HG02759 (cell line): Measurements from ENCODE around the gene CEACAM1.
"Not testable (repeated sequence)": the region's sequence is repeated elsewhere in the genome, so short reads cannot be mapped to it uniquely, and the experiment has no call there.

Source experiments
- ATAC-seq: cut with Tn5 transposase; IDR thresholded peaks from one replicate; pipeline ENCODE4 v1.9.1; 2021; ENCODE audit warnings: mild to moderate bottlenecking, moderate library complexity; ENCODE audit not compliant: unreplicated experiment

Gene CEACAM1

DNA sequence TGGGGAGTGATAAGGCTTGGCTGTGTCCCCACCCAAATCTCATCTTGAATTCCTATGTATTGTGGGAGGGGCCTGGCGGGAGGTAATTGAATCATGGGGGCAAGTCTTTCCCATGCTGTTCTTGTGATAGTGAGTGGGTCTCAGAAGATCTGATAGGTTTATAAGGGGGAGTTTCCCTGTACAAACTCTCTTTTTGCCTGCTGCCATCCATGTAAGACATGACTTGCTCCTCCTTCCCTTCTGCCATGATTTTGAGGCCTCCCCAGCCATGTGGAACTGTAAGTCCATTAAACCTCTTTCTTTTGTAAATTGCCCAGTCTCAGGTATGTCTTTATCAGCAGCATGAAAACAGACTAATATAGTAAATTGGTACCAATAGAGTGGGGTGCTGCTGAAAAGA, 20.8 kb upstream of the CEACAM1 start:
- not testable (repeated sequence) for ATAC-seq

DNA sequence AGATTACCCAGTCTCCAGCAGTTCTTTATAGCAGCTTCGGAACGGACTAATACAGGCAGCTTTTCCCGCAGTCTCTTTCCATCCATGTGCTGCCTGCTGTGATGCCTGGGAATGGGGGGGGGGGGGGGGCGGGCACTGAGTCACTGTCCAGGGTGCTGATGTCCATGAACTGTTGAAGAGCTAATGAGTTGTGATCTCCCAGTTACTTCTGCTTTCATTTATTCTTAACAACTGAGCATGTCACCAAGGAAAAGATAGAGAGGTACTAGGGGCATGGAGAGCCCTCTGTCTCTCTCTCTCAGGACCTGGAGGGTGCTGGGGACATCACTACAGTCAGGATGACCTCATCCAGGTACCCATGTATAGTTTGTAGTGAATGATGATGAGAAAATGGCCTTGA, 20.3 kb upstream of the CEACAM1 start:
- no peak for ATAC-seq

DNA sequence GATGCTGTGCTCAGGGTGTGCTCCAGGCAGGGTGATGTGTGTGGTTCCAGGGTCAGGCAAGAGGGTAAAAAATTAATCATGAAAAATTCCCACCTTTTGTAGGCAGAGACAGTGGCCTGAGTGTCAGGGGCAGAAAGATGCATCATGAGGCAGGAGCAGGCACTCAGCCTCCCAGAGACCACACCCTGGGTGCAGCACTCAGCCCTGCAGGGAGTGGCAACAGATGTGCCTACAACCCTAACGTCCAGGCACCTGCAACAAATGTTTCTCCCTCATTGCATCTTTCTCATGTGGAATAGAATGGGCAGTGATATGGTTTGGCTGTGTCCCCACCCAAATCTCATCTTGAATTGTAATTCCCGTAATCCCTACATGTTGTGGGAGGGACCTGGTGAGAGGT, 19.6 kb upstream of the CEACAM1 start:
- no peak for ATAC-seq

DNA sequence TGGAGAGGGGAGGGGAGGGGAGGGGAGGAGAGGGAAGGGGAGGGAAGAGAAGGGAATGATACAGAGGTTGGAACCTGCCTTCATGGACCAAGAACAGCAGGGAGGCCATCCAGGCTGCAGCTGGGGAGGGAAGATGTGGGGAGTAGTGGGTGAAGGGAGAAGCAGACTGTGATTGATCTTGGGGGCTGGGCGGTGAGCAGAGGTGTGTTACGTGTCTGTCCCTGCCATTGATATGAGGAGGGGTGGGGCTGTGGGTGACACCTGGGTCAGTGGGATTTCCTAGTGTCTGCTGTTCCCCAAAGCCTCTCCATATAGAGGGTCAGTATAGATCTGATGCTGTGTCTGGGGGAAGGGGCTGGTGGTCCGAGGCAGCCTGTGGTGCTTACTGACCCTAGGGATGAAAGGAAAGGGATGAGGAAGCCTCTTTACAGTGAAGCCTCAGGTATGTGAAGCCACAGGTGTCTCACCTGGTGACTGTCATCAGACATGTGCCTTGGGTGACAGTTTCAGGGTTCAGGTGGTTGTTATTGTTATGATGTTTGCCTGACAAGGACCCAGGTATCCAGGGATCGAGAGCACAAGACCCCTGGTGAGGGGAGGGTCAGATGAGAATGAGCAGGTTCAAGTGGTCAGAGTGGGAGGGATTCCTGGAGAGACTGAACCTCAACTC, 18.7 kb upstream of the CEACAM1 start:
- no peak for ATAC-seq

DNA sequence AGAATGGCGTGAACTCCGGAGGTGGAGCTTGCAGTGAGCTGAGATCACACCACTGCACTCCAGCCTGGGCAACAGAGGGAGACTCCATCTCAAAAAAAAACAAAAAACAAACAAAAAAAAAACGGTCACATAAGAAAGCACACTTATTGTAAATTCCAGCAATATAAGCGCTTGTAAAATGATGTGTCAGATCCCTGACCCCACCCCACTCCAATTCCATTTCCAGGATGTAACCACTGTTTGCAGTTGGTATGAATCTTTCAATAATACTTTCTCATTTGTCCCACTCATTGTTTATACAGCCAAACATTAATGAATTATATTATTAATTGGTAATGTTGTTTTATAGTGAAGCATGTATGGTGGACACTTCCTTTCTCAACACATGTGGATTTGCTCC, 15.9 kb upstream of the CEACAM1 start:
- no peak for ATAC-seq

DNA sequence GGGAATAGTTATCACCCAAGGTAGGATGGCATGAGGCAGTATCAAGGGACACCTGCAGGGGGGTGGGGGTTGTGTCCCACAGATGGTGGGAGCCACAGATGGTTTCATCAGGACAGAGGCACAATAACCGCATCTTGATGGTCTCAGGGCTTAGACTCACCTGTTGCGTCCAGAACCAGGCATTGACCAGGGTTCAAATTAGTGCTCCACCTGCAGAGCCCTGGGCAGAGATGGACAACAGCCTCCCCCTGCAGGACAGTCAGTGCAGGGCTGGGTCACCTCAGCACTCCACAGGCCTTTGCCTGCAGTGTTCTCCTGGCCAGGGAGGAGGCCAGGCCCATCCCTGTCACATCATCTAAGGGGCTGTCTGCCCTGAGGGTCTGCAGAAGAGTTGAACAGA, 14.5 kb upstream of the CEACAM1 start:
- ATAC-seq: no peak

DNA sequence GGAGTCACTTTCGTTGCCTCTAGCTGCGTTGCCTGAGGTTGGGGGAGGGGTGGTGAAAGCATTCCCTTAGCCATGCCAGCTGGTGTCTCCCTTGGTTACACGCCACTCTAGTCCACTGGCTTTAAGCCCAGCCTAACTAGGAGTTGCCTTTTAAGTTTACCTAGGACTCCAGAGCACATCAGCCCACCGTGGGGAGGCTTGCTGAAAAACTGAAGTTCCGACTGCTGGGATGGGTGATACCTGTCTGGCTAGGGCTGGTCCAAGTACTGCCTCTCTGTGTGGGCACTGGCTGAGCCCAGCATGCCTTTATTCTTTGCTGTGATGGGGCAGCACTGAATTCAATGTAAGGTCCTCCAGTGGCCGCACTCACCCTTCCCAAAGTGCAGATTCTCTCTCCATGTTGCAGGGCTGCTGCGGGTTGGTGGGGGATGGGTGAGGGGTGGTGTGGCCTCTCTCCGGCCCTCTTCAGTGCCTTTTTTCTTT, 11.8 kb upstream of the CEACAM1 start:
- ATAC-seq: no peak

DNA sequence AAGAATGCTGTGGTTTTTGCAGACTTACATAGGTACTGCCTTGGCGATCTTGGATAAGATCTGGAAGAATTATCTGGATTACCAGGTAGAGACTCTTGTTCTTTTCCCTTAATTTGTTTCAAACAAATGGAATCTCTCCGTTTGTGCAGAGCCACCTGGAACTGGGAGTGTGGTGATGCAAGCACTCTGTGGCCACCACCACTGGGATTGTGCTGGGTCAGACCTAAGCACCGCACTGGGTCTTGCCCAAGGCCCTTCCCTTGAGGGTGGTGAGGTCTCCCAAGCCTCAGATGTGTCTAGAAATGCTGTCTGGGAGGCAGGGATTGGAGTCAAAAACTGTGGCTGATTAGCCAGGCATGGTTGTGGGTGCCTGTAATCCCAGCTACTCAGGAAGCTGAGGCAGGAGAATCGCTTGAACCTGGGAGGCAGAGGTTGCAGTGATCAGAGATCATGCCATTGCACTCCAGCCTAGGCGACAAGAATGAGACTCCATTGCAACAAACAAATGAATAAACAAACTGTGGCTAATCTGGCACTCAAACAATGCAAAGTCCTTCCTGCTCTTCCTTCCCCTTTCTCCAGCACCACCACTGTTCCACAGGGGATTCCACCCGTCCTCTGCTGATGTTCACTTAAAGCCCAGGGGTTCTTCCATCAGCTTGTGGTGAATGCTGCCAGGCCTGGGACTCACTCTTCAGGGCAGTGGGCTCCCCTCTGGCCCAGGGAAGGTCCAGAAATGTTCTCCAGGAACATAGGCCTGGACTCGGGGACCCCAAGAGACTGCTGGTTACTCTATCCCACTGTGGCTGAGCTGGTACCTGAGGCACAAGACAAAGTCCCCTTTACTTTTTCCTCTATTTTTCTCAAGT, 10.8 kb upstream of the CEACAM1 start:
- ATAC-seq: no peak

DNA sequence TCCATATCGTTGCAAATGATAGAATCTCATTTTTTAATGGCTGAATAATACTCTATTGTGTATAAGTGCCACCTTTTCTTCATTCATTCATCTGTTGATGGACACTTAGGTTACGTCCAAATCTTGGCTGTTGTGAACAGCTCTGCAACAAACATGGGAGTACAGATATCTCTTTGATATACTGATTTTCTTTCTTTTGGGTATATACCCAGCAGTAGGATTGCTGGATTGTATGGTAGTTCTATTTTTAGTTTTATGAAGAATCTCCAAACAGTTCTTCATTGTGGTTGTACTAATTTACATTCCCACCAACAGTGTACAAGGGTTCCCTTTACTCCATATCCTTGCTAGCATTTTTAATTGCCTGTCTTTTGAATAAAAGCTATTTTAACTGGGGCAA, 7.0 kb upstream of the CEACAM1 start:
- not testable (repeated sequence) for ATAC-seq

DNA sequence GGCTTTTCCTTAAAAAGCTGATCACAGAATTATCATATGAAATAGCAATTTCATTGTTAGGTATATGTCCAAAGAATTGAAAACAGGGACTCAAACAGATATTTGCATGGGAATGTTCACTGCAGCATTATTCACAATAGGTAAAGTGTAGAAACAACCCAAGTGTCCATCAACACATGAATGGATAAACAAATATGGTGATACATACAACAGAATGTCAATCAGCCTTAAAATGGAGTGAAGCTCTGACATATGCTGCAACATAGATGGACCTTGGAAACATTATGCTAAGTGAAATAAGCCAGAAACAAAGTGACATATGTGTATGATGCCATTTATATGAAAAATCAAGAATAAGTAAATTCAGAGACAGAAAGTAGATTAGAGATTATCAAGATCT, 6.1 kb upstream of the CEACAM1 start:
- ATAC-seq: no peak

DNA sequence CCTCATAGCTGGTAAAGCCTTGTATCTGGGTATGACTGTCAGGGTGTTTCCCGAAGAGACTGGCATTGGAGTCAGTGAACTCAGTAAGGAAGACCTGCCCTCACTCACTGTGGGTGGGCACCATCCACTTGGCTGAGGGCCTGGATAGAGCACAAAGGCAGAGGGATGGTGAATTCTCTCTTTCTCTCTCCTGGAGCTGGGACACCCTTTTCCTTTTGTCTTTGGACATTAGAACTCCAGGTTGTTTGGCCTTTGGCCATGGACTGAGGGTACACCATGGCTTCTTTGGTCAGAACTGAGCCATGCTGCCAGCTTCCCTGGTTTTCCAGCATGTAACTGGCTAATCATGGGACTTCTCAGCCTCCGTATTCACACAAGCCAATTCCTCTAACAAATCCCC, 4.6 kb upstream of the CEACAM1 start:
- ATAC-seq: no peak

DNA sequence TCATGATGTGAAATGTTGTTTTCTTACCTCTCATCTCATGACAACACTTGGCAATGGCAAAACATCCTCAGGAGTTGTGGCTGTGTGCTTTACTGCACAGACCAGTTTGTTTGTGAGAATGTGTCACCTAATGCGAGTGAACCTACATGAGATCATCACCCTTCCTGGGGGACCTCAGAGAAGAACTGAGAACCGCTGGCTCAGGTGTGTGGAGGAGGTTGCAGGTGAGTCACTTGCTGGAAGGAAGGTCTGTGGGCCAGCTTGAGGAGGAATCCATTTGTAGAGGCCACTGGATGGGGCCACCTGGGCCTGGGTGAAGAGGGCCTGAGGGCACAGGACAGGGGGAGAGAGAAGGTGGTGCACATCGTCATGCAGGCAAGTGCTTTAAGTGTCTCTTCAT, 3.0 kb upstream of the CEACAM1 start:
- no peak for ATAC-seq

DNA sequence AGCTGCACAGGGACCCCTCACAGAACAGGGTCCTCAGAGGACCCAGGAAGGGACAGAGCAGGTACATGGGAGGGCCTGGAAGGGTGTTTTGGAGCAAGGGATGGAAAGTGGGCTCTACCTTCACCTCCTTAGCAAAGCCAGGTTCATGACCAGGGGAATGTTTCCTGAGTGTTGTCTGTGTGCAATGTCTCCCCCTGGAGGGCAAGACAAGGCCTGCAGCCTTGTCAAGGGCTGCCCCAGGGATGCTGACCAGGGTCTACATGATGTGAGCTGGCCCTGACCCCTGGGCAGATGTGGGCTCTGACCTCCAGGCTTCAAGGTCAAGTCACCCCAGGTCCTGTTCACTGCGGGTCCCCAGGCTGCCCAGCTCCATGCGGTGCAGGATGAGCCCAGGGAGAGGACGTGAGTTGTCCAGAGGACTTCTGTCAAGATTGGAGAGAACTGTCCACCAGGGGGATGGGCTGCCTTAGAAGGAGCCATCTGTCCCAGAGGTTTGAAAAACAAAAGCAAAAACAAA, 1.0 kb upstream of the CEACAM1 start:
- ATAC-seq: no peak

DNA sequence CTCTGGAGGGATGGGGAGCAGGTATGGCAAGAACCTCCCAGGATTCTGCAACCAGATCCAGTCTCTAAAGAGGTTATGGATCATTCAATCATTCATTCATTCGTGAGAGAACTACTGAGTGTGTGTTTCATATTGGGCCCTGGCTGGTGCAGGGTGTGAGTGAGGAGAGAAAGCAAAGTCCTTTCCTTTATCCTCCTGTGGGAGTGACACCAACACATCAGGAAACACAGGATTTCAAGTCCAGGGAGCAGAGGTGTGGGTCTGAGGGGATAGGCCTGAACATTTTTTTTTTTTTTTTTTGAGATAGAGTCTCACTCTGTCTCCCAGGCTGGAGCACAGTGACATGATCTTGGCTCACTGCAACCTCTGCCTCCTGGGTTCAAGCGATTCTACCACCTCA, 3.3 kb downstream of the CEACAM1 start:
- ATAC-seq: no peak

DNA sequence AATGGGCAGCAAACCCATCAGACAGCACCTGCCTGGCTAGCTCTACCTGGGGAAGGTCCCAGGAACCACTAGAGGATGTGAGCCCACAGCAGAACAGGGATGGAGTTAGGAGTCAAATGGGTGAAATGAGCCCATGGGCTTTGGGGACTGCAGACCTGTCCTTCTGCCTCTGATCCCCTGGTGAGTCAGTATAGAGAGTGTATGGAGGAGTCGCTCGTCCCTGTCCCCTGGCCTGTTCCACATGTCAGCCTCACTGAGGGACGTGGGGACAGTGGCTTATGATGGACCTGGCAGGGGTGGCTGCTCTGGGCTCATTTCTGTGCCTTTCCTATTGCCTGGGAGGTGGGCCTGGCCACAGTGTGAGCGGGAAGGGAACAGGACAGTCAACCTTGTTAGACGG, 4.0 kb downstream of the CEACAM1 start:
- no peak for ATAC-seq

DNA sequence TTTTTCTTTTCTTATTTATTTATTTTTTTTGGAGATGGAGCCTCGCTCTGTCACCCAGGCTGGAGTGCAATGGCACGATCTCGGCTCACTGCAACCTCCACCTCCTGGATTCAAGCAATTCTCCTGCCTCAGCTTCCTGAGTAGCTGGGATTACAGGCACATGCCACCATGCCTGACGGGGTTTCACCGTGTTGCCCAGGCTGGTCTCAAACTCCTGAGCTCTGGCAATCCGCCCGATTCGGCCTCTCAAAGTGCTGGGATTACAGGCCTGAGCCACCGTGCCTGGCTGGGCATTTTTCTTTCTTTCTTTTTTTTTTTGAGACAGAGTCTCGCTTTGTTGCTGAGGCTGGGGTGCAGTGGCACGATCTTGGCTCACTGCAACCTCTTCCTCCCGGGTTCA, 6.0 kb downstream of the CEACAM1 start:
- not testable (repeated sequence) for ATAC-seq

DNA sequence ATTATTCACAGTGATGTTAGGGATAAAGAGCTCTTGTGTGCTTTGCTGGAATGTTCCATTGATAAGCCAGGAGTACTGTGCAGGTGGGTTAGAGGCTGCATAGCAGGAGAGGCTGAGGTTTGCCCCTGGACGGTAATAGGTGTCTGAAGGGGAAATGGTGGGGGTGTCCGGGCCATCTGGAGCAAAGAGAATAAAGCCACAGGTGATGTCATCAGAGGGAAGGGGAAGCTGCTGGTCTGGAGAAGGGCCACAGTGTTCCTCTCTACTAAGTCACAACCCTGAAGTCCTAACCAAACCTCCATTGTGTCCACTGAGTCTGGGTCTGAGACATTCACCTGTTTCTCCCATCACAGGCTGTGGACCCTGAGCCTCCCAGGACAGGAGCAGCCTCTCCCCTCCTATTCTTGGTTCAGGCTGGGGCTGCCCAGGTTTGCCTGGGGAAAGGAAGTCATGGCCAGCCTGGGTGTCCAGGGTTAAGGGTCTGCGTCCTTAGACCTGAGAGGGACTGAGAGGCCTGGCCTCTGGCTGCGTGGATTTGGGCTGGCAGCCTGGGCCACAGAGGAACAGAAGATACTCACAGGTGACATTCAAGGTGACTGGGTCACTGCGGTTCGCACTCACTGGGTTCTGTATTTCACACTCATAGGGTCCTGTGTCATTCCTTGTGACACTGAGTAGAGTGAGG, 6.8 kb downstream of the CEACAM1 start:
- ATAC-seq: no peak

DNA sequence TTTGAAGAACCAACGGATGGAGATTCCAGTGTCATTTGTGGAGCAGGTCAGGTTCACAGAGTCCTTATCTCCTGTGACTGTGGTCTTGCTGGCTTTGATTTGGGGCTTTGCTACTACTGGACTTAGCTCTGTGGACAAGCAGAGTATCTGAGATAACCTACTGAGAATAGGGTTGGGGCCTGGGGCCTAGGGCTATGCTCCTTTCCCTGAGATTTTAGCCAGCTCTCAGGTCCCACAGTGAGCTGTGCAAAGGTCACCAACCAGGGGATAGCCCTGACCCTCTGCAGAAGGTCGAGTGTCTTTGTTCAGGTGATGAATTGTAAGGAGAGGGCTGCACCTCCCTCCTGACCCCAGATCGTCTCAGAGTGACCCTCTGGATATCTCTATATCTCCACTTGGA, 9.2 kb downstream of the CEACAM1 start:
- ATAC-seq: no peak

DNA sequence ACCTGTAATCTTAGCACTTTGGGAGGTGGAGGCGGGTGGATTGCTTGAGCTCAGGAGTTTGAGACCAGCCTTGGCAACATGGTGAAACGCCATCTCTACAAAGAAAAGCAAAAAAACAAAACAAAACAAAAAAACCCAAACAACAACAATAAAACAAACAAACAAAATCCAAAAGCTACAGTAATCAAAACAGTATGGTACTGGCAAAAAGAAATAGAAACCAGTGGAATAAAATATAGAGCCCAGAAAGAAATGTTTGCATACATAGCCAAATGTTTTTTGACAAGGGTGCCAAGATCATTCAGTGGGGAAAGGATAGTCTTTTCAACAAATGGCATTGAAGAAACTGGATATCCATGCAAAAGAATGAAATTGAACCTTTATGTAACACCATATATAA, 11.5 kb downstream of the CEACAM1 start:
- ATAC-seq: no peak

DNA sequence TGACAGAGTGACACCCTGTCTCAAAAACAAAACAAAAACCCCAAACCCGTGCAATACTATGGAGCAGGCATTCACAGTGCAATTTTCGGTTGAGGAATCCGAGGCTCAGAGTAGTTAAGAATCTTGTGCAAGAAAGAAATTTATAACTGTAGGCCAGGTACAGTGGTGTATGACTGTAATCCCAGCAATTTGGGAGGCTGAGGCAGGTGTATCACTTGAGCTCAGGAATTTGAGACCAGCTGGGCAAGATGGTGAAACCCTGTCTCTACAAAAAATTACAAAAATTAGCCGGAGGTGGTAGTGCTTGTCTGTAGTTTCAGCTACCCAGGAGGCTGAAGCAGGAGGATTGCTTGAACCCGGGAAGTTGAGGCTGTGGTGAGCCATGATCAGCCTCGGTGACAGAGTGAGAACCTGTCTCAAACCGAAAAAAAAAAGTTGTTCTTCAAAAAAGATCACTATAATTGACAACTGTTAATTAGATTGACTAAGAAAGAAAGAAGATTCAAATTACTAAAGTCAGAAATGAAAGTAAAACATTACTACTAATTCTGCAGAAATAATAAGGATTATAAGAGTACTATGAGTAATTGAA, 12.9 kb downstream of the CEACAM1 start:
- no peak for ATAC-seq

DNA sequence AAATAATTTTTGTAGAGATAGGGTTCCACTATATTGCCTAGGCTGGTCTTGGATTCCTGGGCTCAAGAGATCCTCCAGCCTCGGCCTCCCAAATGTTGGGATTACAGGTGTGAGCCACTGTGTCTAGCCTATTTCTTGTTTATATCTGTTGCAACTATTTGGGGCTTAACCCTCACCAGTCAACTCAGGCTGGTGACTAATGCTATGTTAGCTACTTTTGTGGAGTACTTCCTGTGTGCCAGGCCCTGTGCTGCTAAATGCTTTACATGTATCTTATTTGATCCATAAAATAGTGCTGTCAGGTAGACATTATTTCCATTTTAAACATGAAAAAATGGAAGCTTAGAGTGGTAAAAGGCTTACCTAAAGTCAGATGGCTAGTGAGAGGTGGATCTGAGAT, 13.8 kb downstream of the CEACAM1 start:
- no peak for ATAC-seq
